ENCODE results near the gene SCRN1. TPM values are rescaled to one million over a fixed set of nuclear protein-coding genes. Genes with fewer than 3 reads are reported as not detected.

The SCRN1 gene
- total RNA-seq, 2 donors from 2014 or later = 1.3 to 2.1 TPM

- DNase-seq (ENCODE audit: low spot score in 2 of 2) (no peak), ATAC-seq (no peak)
- no peaks in the 10 kb centered on the region for H3K9me3 Mint-ChIP-seq
- H3K36me3 Mint-ChIP-seq = peaks cover 0 to under 1% of the 10 kb centered on the region in 2 donors
- peak overlapping the region in 1 of 2 donors; percentile 34 for H3K27ac Mint-ChIP-seq
Measured at GRCh38 chr7:29956487-29956836, 33.1 kb downstream of the SCRN1 start.

GRCh38 chr7:29955799-29956486 is 33.7 kb downstream of the SCRN1 start:
- Mint-ChIP-seq H3K36me3 (peaks cover 0 to 4% of the 10 kb centered on the region in 2 donors), H3K27ac (peak overlapping the region in 1 of 2 donors; percentile 34), H3K9me3 (no peaks in the 10 kb centered on the region)
- peak; percentile 64 to 66 for ATAC-seq
- DNase-seq (ENCODE audit: low spot score in 2 of 2) = no peak

- Mint-ChIP-seq H3K27ac (no peak overlapping the region), H3K36me3 (peaks cover 0 to 4% of the 10 kb centered on the region in 2 donors), H3K9me3 (no peaks in the 10 kb centered on the region)
- DNase-seq (ENCODE audit: low spot score in 2 of 2) (no peak), ATAC-seq (no peak)
Measured at GRCh38 chr7:29955075-29955792, 34.4 kb downstream of the SCRN1 start.

GRCh38 chr7:29953726-29954347 is 35.8 kb downstream of the SCRN1 start:
- H3K9me3 Mint-ChIP-seq = no peaks in the 10 kb centered on the region
- ATAC-seq (no peak), DNase-seq (ENCODE audit: low spot score in 2 of 2) (no peak)
- H3K36me3 Mint-ChIP-seq = peaks cover 0 to 4% of the 10 kb centered on the region in 2 donors
- H3K27ac Mint-ChIP-seq = no peak overlapping the region

GRCh38 chr7:29951206-29951605 is 38.4 kb downstream of the SCRN1 start:
- DNase-seq (ENCODE audit: low spot score in 2 of 2) (no peak), ATAC-seq (no peak)
- Mint-ChIP-seq H3K27ac (no peak overlapping the region), H3K9me3 (no peaks in the 10 kb centered on the region), H3K36me3 (peaks cover 0 to 4% of the 10 kb centered on the region in 2 donors)

- H3K27ac Mint-ChIP-seq = no peak overlapping the region
- peaks cover 0 to 4% of the 10 kb centered on the region in 2 donors for H3K36me3 Mint-ChIP-seq
- no peak for DNase-seq (ENCODE audit: low spot score in 2 of 2)
- H3K9me3 Mint-ChIP-seq = no peaks in the 10 kb centered on the region
- ATAC-seq = no peak
Measured at GRCh38 chr7:29950480-29950879, 39.1 kb downstream of the SCRN1 start.

- ATAC-seq (no peak), DNase-seq (ENCODE audit: low spot score in 2 of 2) (no peak)
Measured at GRCh38 chr7:29948587-29948986, 41.0 kb downstream of the SCRN1 start.

GRCh38 chr7:29946428-29947186 is 43.0 kb downstream of the SCRN1 start:
- ATAC-seq (no peak), DNase-seq (ENCODE audit: low spot score in 2 of 2) (no peak)
- H3K36me3 Mint-ChIP-seq = peaks cover 0 to 4% of the 10 kb centered on the region in 2 donors
- H3K27ac Mint-ChIP-seq = peak overlapping the region in 1 of 2 donors; percentile 36
- no peaks in the 10 kb centered on the region for H3K9me3 Mint-ChIP-seq

More at GRCh38 chr7:29948587-29948986, 41.0 kb downstream of the SCRN1 start:
- Mint-ChIP-seq H3K36me3 (peaks cover 0 to 4% of the 10 kb centered on the region in 2 donors), H3K27ac (no peak overlapping the region), H3K9me3 (no peaks in the 10 kb centered on the region)

GRCh38 chr7:29945259-29945809 is 44.3 kb downstream of the SCRN1 start:
- H3K36me3 Mint-ChIP-seq = no peaks in the 10 kb centered on the region
- DNase-seq (ENCODE audit: low spot score in 2 of 2) (no peak), ATAC-seq (no peak)
- no peak overlapping the region for H3K27ac Mint-ChIP-seq
- no peaks in the 10 kb centered on the region for H3K9me3 Mint-ChIP-seq

- no peak overlapping the region for H3K27ac Mint-ChIP-seq
- no peak for ATAC-seq
- no peaks in the 10 kb centered on the region for H3K36me3 Mint-ChIP-seq
- no peaks in the 10 kb centered on the region for H3K9me3 Mint-ChIP-seq
- DNase-seq (ENCODE audit: low spot score in 2 of 2) = no peak
Measured at GRCh38 chr7:29940199-29940598, 49.4 kb downstream of the SCRN1 start.

- ATAC-seq = no peak
- no peak for DNase-seq (ENCODE audit: low spot score in 2 of 2)
- no peak overlapping the region for H3K27ac Mint-ChIP-seq
- H3K9me3 Mint-ChIP-seq = no peaks in the 10 kb centered on the region
- no peaks in the 10 kb centered on the region for H3K36me3 Mint-ChIP-seq
Measured at GRCh38 chr7:29937132-29937531, 52.5 kb downstream of the SCRN1 start.

GRCh38 chr7:29935111-29935510 is 54.5 kb downstream of the SCRN1 start:
- H3K27ac Mint-ChIP-seq = no peak overlapping the region
- H3K9me3 Mint-ChIP-seq = no peaks in the 10 kb centered on the region
- H3K36me3 Mint-ChIP-seq = no peaks in the 10 kb centered on the region
- ATAC-seq (no peak), DNase-seq (ENCODE audit: low spot score in 2 of 2) (no peak)

GRCh38 chr7:29929018-29929807 is 60.4 kb downstream of the SCRN1 start:
- no peak for DNase-seq (ENCODE audit: low spot score in 2 of 2)
- ATAC-seq = no peak
- Mint-ChIP-seq H3K27ac (no peak overlapping the region), H3K36me3 (no peaks in the 10 kb centered on the region), H3K9me3 (no peaks in the 10 kb centered on the region)

GRCh38 chr7:29926741-29927140 is 62.9 kb downstream of the SCRN1 start:
- ATAC-seq (no peak), DNase-seq (ENCODE audit: low spot score in 2 of 2) (no peak)
- no peaks in the 10 kb centered on the region for H3K36me3 Mint-ChIP-seq
- H3K9me3 Mint-ChIP-seq = no peaks in the 10 kb centered on the region
- H3K27ac Mint-ChIP-seq = no peak overlapping the region

GRCh38 chr7:29926216-29926615 is 63.4 kb downstream of the SCRN1 start:
- Mint-ChIP-seq H3K9me3 (no peaks in the 10 kb centered on the region), H3K27ac (no peak overlapping the region), H3K36me3 (no peaks in the 10 kb centered on the region)
- ATAC-seq (no peak), DNase-seq (ENCODE audit: low spot score in 2 of 2) (no peak)

GRCh38 chr7:29924684-29925083 is 64.9 kb downstream of the SCRN1 start:
- no peak overlapping the region for H3K27ac Mint-ChIP-seq
- ATAC-seq = peak in 1 of 2 donors; percentile 83
- H3K36me3 Mint-ChIP-seq = no peaks in the 10 kb centered on the region
- DNase-seq (ENCODE audit: low spot score in 2 of 2) = no peak
- no peaks in the 10 kb centered on the region for H3K9me3 Mint-ChIP-seq

Data from activated naive CD4-positive, alpha-beta T cell treated with anti-CD3 and anti-CD28 coated beads, Interleukin-2, amount 50 U/mL, for 72 hours (primary cell).